Measurements from ENCODE around the gene GCN1.

GCN1 gene

GRCh38 chr12:120091371-120092090 is 103.0 kb downstream of the GCN1 start:
- no peak for TF ChIP-seq POLR2AphosphoS5 (IDR thresholded peaks at IDR 0.05; ENCODE audit: low read depth, low read length)
- TF ChIP-seq TAF1 (IDR thresholded peaks at IDR 0.05; ENCODE audit: borderline replicate concordance, low read depth, low read length), result no peak
- no peak for TF ChIP-seq POLR2A (IDR thresholded peaks at IDR 0.05; ENCODE audit: low read depth, low read length)
- DNase-seq (ENCODE audit: insufficient read length) (no peak), FAIRE-seq (no peak)

DNA sequence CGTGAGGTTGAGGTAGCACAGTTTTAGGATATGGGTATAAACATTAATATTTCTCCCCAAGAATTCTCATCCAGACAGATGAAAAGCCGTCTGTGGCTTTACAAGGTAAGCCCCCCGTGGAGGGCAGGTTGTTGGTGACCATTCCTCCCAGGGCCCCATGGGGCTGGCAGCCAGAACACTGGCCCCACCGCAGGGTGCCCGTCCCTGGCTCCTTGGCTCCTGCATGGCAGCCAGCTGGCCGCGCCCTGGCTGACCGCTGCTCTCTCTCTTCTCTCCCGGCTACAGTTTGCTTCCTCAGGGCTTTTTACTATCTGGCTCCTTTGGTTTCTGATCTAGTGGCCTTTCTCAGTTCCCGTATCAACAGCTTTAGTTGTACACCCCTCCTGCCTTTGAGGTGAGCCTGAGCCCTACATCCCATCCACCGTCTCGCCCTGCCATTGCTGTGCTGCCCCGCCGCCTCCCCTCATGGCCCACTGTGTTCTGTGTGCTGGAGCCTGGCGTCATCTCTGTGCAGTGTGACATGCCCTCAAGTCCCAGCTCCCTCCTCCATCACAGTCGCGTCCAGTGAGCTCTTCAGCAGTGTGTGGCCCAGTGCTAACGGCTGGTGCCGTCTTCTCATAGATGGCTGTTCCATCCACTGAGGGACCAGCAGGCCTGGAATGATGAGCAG is 103.8 kb downstream of the GCN1 start:
- no peak for DNase-seq (ENCODE audit: insufficient read length)
- no peak for FAIRE-seq
- TF ChIP-seq POLR2A (IDR thresholded peaks at IDR 0.05; ENCODE audit: low read depth, low read length) (no peak), TAF1 (IDR thresholded peaks at IDR 0.05; ENCODE audit: borderline replicate concordance, low read depth, low read length) (no peak), POLR2AphosphoS5 (IDR thresholded peaks at IDR 0.05; ENCODE audit: low read depth, low read length) (no peak)

DNA sequence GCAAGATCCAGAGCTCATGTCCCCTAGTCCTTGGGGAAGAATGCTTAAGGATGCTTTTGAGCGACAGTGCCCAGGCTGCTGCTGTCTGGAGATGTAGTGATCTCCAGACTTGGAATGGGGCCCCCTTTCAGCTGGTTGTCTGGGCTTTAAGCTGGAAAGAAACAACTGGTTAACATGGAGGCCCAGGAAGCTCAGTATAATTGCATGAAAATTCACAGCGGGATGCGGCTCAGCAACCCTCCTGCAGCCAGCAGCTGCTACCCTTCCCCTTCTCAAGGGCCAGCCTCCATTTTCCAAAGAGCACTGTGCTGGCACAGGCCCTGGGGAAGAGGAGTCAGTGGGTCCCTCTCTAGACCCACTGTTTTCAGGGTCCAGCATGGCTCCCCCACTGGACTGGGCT is 104.3 kb downstream of the GCN1 start:
- TF ChIP-seq TAF1 (IDR thresholded peaks at IDR 0.05; ENCODE audit: borderline replicate concordance, low read depth, low read length), result no peak
- no peak for TF ChIP-seq POLR2AphosphoS5 (IDR thresholded peaks at IDR 0.05; ENCODE audit: low read depth, low read length)
- TF ChIP-seq POLR2A (IDR thresholded peaks at IDR 0.05; ENCODE audit: low read depth, low read length), result no peak
- FAIRE-seq, result no peak
- no peak for DNase-seq (ENCODE audit: insufficient read length)

DNA sequence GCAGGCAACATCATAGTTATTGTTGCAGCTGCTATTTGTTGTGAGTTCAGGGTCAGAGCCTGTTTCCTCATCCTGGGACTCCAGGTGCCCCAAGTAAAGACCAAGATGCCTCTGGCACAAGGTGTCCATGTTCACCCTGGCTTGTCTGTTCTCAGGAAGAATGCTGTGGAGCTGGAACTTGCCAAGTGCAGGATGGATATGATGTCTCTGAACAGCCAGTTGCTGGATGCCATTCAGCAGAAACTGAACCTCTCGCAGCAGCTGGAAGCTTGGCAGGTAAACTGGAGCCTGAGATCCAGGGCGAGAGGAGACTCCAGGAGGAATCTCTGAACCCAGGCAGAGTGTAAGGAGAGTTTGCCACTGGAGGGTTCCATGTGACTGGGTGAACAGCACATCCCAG is 104.7 kb downstream of the GCN1 start:
- FAIRE-seq (no peak), DNase-seq (ENCODE audit: insufficient read length) (no peak)

DNA sequence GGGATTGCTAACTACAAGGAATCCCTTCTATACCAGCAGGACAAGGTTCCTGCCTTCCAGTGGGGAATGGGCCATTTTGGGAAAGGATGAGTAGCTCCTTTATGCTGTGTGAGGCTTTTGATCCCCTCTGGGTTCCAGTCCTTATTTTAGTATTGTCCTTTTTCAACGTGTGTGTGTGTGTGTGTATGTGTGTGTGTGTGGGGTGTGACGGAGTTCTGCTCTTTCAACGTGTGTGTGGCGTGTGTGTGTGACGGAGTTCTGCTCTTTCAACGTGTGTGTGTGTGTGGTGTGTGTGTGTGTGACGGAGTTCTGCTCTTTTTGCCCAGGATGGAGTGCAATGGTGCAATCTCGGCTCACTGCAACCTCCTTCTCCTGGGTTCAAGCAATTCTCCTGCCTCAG is 105.4 kb downstream of the GCN1 start:
- FAIRE-seq (no peak), DNase-seq (ENCODE audit: insufficient read length) (no peak)
- TF ChIP-seq TAF1 (IDR thresholded peaks at IDR 0.05; ENCODE audit: borderline replicate concordance, low read depth, low read length), result no peak
- no peak for TF ChIP-seq POLR2A (IDR thresholded peaks at IDR 0.05; ENCODE audit: low read depth, low read length)
- no peak for TF ChIP-seq POLR2AphosphoS5 (IDR thresholded peaks at IDR 0.05; ENCODE audit: low read depth, low read length)

More for the DNA sequence above, 104.7 kb downstream of the GCN1 start:
- TF ChIP-seq POLR2A (IDR thresholded peaks at IDR 0.05; ENCODE audit: low read depth, low read length) (no peak), POLR2AphosphoS5 (IDR thresholded peaks at IDR 0.05; ENCODE audit: low read depth, low read length) (no peak), TAF1 (IDR thresholded peaks at IDR 0.05; ENCODE audit: borderline replicate concordance, low read depth, low read length) (no peak)

- no peak for TF ChIP-seq TAF1 (IDR thresholded peaks at IDR 0.05; ENCODE audit: borderline replicate concordance, low read depth, low read length)
- peak; percentile 28; the same call in 1 of the 2 replicates for TF ChIP-seq POLR2A (IDR thresholded peaks at IDR 0.05; ENCODE audit: low read depth, low read length)
- peak; percentile 99 for DNase-seq (ENCODE audit: insufficient read length)
- peak; percentile 80 for FAIRE-seq
Observed at GRCh38 chr12:120086801-120087621, 107.5 kb downstream of the GCN1 start.

DNA sequence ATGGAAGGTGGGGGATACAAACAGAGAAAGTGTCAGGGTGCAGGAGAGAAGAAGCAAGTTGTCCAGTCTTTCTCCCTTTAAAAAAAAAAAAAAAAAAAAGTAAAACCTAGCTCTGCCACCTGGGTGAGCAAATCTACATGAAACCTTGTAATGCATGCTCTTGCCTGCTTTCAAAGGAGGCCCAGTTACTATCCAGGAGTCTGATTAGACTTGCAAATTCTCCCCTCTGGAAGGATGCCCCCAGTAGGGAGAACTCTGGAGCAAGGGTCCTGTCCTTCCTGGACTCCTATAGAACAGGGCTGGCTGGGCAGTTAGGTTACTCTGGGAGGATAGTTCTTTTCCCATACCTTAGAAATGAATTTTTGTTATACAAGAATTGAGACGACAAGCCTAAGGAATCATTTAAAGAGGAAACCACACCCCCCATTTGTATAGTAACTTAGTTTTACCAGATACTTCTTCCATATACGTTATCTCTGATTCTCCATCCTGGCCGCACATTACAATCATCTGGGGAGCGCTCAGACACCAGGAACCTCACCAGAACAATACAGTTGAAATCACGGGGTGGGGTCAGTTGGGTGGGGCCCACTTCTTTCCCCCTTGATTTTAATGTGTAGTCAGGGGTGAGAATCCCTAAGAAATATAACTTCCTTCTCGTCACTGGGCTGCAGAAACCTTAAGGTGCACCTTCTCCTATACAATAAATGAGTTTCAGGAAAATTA is 108.4 kb downstream of the GCN1 start:
- FAIRE-seq (no peak), DNase-seq (ENCODE audit: insufficient read length) (no peak)
- TF ChIP-seq POLR2A (IDR thresholded peaks at IDR 0.05; ENCODE audit: low read depth, low read length) (no peak), POLR2AphosphoS5 (IDR thresholded peaks at IDR 0.05; ENCODE audit: low read depth, low read length) (no peak), TAF1 (IDR thresholded peaks at IDR 0.05; ENCODE audit: borderline replicate concordance, low read depth, low read length) (no peak)

DNA sequence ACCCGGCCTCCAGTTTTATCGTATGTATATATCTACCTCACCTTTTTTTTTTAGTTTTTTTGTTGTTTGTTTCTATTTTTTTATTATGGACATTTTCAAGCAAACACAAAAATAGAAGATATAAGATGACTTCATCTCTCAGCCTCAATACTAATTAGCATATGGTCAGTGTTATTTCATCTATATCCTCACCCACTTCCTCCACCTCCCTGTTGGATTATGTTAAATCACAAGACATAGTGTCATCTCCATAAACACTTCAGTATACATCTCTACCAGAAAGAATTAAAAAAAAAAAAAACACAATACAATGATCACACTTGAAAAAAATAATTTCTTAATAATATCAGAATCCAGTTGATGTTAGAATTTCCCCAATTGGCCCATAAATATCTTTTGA is 112.9 kb downstream of the GCN1 start:
- TF ChIP-seq POLR2AphosphoS5 (IDR thresholded peaks at IDR 0.05; ENCODE audit: low read depth, low read length) (no peak), POLR2A (IDR thresholded peaks at IDR 0.05; ENCODE audit: low read depth, low read length) (no peak), TAF1 (IDR thresholded peaks at IDR 0.05; ENCODE audit: borderline replicate concordance, low read depth, low read length) (no peak)
- no peak for DNase-seq (ENCODE audit: insufficient read length)
- no peak for FAIRE-seq

DNA sequence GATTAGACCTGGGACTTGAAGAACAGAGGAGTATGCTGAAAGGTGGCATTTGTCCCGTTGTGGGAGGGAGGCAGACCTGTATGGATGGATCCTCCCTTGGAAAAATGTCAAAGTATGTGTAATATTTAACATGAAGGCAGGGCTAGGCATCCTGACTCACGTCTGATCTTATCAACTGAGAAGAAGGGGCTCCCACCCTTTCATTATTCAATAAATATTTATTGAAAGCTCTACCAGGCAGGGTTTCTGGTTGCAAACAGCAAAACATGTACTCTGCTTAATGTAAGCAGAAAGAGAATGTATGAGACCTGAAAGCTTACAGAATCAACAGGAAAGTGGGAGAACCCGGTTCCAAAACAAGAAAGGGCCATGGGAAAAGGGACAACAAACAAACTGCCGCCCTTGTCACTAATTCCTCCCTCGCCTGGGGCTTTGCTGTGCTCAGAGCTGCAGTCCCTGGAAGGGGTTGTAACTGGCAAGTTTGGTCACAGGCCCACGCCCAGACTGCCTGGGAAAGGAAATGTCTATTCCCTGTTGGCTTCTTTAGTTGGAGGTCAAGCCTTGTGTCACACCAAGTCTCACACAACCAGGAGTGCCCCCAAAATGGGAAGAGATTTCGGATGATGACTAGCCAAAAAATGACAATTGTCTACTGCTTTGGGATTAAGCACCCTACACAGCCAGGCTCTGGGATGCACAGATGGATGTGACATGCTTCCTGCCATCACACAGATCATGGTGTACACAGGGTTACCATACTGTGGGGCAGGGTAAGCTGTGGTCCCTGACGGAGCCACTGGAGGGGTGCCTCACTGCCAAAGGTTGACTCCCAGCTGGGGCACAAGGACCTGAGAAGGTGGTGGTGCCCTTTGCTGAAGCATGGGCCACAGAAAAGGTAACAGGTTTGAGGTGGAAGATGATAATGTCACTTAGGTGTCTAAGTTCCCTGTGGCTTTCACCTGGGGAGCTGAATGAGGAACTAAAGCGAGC is 114.8 kb downstream of the GCN1 start:
- TF ChIP-seq TAF1 (IDR thresholded peaks at IDR 0.05; ENCODE audit: borderline replicate concordance, low read depth, low read length), result no peak
- TF ChIP-seq POLR2A (IDR thresholded peaks at IDR 0.05; ENCODE audit: low read depth, low read length), result no peak
- DNase-seq (ENCODE audit: insufficient read length) (no peak), FAIRE-seq (no peak)

DNA sequence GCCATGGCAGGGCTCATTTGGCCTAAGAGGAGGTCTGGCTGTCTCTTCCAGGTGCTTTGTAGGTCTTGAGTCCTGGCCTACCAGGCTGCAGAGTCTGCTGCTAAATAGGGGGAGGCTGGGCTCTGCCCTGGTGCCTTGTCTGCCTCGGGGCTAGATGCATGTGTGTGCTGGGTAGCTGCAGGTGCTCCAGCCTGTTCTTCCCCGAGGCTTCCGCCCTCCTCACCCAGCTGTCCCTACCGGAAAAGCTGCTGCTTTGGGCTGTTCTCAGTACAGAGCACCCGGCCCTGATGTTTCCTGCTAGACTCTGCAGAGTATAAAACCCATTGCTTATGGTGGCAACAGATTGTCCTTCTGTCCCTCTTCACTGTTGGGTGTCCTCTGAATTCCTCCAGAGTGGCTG is 115.6 kb downstream of the GCN1 start:
- TF ChIP-seq POLR2A (IDR thresholded peaks at IDR 0.05; ENCODE audit: low read depth, low read length), result no peak
- TF ChIP-seq TAF1 (IDR thresholded peaks at IDR 0.05; ENCODE audit: borderline replicate concordance, low read depth, low read length), result no peak
- no peak for TF ChIP-seq POLR2AphosphoS5 (IDR thresholded peaks at IDR 0.05; ENCODE audit: low read depth, low read length)
- no peak for FAIRE-seq
- no peak for DNase-seq (ENCODE audit: insufficient read length)

Data from GM12892 (cell line).